Jurkat, Clone E6-1 (cell line): ENCODE data around the gene DACH1.

Source experiments
- DNase-seq: peaks from one replicate; pipeline ENCODE4 v3.0.0-alpha.2; 2011; ENCODE audit warnings: low read depth, low spot score
- H3K4me3 ChIP-seq: 2 replicates; pipeline ENCODE4 v1.5.1; 2011; ENCODE audit warnings: mild to moderate bottlenecking, low read length, control low read depth, moderate library complexity

Gene DACH1

GRCh38 chr13:71540098-71540497, 326.9 kb downstream of the DACH1 start:
- no peak overlapping the region for H3K4me3 ChIP-seq
- DNase-seq: no peak

- no peak for DNase-seq
- no peak overlapping the region for H3K4me3 ChIP-seq
Measured at GRCh38 chr13:71536201-71536600, 330.8 kb downstream of the DACH1 start.

DNA sequence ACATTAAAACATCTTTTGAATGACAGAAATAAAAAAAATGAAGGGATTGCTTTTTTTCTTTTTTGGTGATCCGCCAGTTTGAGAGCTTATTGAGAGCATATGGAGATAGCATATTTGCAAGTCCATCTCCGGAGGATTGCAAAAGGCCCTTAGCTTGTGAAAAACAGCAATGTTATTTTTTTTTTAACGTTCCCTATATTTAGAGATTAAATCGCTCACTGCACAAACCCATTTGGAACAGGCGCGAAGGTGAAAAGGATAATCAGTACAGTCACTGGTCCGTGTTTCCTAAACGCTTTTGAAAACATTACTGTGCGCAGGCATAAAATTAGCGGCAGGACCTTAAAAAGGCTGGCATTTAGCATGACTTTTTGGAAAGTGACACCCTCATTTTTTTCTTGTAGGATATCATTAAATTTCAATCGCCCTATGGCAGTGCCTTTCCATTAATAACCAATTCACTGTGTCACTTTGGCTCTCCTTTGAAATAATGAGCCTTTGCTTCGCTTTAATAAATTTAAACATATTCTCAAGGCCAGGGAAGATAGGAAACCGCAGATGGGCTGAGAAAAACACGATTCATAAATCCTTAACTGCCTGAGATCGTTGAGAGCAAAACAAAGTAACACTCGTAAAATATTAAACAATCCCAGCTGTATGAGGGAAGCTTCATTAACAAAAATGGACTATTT, 342.2 kb downstream of the DACH1 start:
- H3K4me3 ChIP-seq: no peak overlapping the region
- no peak for DNase-seq

DNA sequence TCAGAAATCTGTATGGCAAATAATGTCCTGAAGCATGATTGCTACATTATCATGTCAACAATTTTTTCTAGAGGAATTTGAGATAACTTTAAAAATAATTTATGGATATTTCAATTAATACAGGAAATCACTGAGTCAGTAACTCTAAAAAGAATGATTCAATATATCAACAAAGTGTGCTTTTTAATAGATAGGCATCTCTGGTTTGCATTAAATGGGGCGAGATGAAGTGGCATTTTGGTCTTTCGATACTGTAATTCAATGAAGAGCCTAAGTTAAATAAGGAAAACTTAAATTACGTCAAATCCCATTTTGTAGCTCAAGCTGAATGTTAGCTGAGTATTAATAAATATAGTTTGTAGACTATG, 342.8 kb downstream of the DACH1 start:
- DNase-seq: no peak
- H3K4me3 ChIP-seq: no peak overlapping the region

DNA sequence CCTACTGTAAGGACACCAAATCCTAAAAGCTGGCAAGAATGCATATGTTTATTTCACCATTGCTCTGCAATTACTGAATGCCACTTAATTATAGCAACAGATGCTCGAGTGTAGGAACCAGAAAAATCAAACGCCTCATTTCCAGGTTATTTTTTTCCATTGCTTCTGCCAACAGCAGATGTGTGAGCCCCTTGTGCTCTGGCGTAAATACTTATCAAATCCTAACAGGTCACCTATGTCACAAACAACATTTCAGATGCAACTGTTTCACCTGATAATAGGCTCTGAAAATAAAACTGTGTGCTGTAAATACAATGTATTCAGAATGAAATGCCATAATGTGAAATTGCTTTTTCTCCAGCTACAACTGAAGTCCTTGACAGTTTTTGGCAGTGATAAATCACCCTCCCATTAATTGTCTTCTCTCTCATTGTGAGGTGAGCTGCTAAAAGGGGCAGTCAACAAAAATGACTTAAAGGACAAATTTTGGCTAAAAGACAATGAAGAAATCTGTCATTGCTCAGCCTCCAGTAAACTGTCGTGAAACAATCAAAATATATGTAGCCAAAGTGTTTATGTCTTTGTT, 344.0 kb downstream of the DACH1 start:
- no peak for DNase-seq
- no peak overlapping the region for H3K4me3 ChIP-seq

- DNase-seq: no peak
- H3K4me3 ChIP-seq: no peak overlapping the region
Measured at GRCh38 chr13:71517004-71517403, 350.0 kb downstream of the DACH1 start.

- no peak overlapping the region for H3K4me3 ChIP-seq
- no peak for DNase-seq
Measured at GRCh38 chr13:71516521-71516920, 350.5 kb downstream of the DACH1 start.

- H3K4me3 ChIP-seq: no peak overlapping the region
- no peak for DNase-seq
Measured at GRCh38 chr13:71515744-71516038, 351.3 kb downstream of the DACH1 start.

GRCh38 chr13:71514900-71515743, 351.9 kb downstream of the DACH1 start:
- no peak for DNase-seq
- H3K4me3 ChIP-seq: no peak overlapping the region

DNA sequence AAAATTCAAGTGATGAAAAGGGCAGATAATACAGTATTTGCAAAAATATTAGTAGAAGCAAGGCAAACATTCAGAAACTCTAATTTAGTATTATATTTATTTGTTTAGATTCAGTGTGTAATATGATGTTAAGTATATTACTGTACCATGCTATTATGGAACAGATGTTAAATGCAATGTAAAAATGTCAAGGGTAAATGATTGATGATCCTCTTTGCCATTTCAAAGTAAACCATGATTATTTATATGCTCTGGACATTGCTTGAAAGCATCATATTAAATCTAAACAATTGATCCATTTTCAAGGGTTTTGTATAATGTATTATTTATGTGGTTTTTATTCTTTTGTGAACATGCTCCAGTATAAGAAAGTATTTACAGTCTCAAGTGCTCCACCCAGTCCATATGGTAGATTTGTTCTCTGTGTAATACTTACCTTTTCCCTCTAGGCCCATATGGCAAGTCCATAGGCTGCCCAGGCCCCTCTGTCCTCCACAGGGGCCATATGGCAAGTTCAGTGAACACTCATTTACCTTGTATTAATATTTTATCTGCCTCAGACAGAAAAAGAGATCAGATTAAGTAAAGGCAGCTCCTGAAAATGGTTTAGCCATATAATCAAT, 353.5 kb downstream of the DACH1 start:
- DNase-seq: no peak
- H3K4me3 ChIP-seq: no peak overlapping the region

GRCh38 chr13:71503781-71504180, 363.2 kb downstream of the DACH1 start:
- no peak overlapping the region for H3K4me3 ChIP-seq
- DNase-seq: no peak

GRCh38 chr13:71499944-71500514, 367.0 kb downstream of the DACH1 start:
- DNase-seq: no peak
- H3K4me3 ChIP-seq: no peak overlapping the region

- no peak for DNase-seq
- no peak overlapping the region for H3K4me3 ChIP-seq
Measured at GRCh38 chr13:71499235-71499634, 367.8 kb downstream of the DACH1 start.

DNA sequence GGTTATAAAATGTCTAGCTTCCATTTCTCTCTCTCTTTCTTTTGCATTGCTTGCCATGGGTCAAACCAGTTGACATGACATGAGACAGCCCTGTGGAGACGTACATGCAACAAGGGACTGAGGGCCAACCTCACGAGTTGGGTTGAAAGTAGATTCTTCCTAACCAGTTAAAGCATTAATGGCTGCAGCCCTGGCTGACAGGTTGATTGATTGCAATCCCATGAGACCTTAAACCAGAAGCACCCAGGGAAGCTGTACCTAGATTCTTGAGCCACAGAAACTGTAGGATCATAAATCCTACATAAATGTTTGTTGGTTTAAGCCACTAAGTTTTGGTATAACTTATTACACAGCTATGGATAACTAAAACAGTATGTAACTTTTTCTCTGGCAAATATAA, 373.8 kb downstream of the DACH1 start:
- H3K4me3 ChIP-seq: no peak overlapping the region
- no peak for DNase-seq

GRCh38 chr13:71492346-71492871, 374.6 kb downstream of the DACH1 start:
- no peak for DNase-seq
- no peak overlapping the region for H3K4me3 ChIP-seq

DNA sequence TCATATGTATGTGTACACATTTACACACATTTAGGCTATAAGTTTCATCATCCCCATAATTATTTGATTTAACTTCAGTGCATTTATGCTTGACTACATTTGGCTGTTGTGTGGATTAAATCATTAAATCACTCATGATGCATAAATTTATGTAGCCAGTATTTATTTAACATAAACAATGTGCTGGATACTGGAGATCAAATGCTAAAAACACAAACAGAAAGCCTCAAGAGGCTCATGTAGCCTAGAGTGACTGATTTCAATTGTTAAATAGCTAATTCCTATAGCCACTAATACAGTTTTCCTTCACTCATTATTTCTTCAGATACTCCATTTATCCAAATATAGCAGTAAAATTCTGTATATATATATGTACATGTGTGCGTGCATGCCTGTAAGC, 376.0 kb downstream of the DACH1 start:
- DNase-seq: no peak
- H3K4me3 ChIP-seq: no peak overlapping the region

- no peak overlapping the region for H3K4me3 ChIP-seq
- no peak for DNase-seq
Measured at GRCh38 chr13:71489041-71489440, 378.0 kb downstream of the DACH1 start.

- DNase-seq: no peak
- H3K4me3 ChIP-seq: no peak overlapping the region
Measured at GRCh38 chr13:71488201-71488600, 378.8 kb downstream of the DACH1 start.

DNA sequence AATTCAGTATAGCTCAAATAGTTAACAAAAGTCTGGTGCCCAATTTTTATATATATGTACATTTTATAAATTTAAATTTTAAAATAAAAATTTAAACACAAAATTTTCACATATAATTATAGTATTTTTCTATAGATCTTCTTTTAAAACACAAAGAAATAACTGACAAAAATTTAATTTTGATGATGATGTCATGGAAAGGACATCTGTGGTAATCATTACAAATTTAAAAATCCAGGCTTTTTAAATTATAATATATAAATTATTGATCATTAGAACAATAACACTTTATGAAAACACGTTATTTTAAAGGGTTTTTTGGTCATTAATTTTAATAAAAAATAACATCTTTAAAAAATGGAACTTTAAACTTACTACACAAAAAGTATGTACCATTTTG, 381.1 kb downstream of the DACH1 start:
- H3K4me3 ChIP-seq: no peak overlapping the region
- DNase-seq: no peak

GRCh38 chr13:71483733-71484132, 383.3 kb downstream of the DACH1 start:
- DNase-seq: no peak
- H3K4me3 ChIP-seq: no peak overlapping the region
